A673 (cell line): ENCODE results near the gene TEX26. TPM values are rescaled to one million over a fixed set of nuclear protein-coding genes. Genes with fewer than 3 reads are reported as not detected.

Experiments used
- BruUV-seq: library from RNA; stranded (reverse); fragments of 400-500 nt; replicated peaks from 2 replicates; lab custom pipeline; 2021; lab: Mats Ljungman, UMichigan
- CTCF ChIA-PET: fragments of 300-600 bp; sonication (Branson Sonifier 250); formaldehyde crosslinking; loops from one replicate; lab custom pipeline; 2022; ENCODE audit warnings: antibody characterized with exemption; lab: Charles Lee
- POLR2A ChIA-PET: fragments of 300-600 bp; sonication (Branson Sonifier 250); formaldehyde crosslinking; loops from one replicate; lab custom pipeline; 2022; ENCODE audit warnings: antibody characterized with exemption; ENCODE audit not compliant: low non-redundant PET; lab: Charles Lee
- DNase-seq: peaks from one replicate; pipeline ENCODE4 v3.0.0-alpha.2; 2015; ENCODE audit warnings: low spot score
- H3K27ac ChIP-seq: fragments of 200-600 bp; sonication (generic); 2 replicates; pipeline ENCODE4 v1.5.1; 2016; ENCODE audit warnings: mixed run types, low read depth, mild to moderate bottlenecking, mixed read lengths, antibody characterized with exemption, low read length; ENCODE audit not compliant: poor library complexity, severe bottlenecking
- H3K27me3 ChIP-seq: fragments of 200-600 bp; sonication (generic); replicated peaks from 2 replicates; pipeline ENCODE4 v1.6.1; 2017; ENCODE audit warnings: mixed run types, low read depth, mild to moderate bottlenecking, mixed read lengths, antibody characterized with exemption, low read length; ENCODE audit not compliant: insufficient read depth, poor library complexity
- H3K36me3 ChIP-seq: fragments of 200-600 bp; sonication (generic); 2 replicates; pipeline ENCODE4 v1.6.1; 2016; ENCODE audit warnings: mixed run types, mild to moderate bottlenecking, mixed read lengths, antibody characterized with exemption, low read length; ENCODE audit not compliant: insufficient read depth, poor library complexity, severe bottlenecking
- H3K4me1 ChIP-seq: fragments of 200-600 bp; sonication (generic); 2 replicates; pipeline ENCODE4 v1.6.1; 2017; ENCODE audit warnings: mixed run types, mild to moderate bottlenecking, mixed read lengths, antibody characterized with exemption, low read length; ENCODE audit not compliant: insufficient read depth, poor library complexity, severe bottlenecking
- H3K4me3 ChIP-seq: fragments of 200-600 bp; sonication (generic); 2 replicates; pipeline ENCODE4 v1.5.1; 2016; ENCODE audit warnings: low read depth, mixed run types, mild to moderate bottlenecking, mixed read lengths, low read length; ENCODE audit not compliant: poor library complexity, severe bottlenecking
- H3K9me3 ChIP-seq: fragments of 200-600 bp; sonication (generic); 2 replicates; pipeline ENCODE4 v1.6.1; 2016; ENCODE audit warnings: mixed run types, low read depth, mild to moderate bottlenecking, mixed read lengths, antibody characterized with exemption, low read length; ENCODE audit not compliant: poor library complexity, severe bottlenecking
- CTCF ChIP-seq: fragments of 300-800, 200-600 bp; sonication (generic); conservative IDR thresholded peaks from 2 replicates; pipeline ENCODE4 v1.5.1; 2017; ENCODE audit warnings: low read depth, mild to moderate bottlenecking, antibody characterized with exemption, low read length, moderate library complexity, mixed read lengths
- EZH2 ChIP-seq: fragments of 200-600 bp; sonication (generic); IDR thresholded peaks from 2 replicates; pipeline ENCODE4 v1.6.1; 2017; ENCODE audit warnings: borderline replicate concordance, low read depth, mild to moderate bottlenecking, mixed read lengths, antibody characterized with exemption, low read length; ENCODE audit not compliant: poor library complexity, severe bottlenecking
- intact Hi-C: fragments of 100-400 bp; cut with micrococcal nuclease; formaldehyde crosslinking; loops from one replicate; pipeline ENCODE4 v1.10.0; 2022; ENCODE audit not compliant: unreplicated experiment
- total RNA-seq: library from RNA; stranded (reverse); gene quantifications from 2 replicates; pipeline ENCODE4 v1.2.3, GENCODE V29; 2021

Gene TEX26
- total RNA-seq, 1 experiment from 2014 or later = not detected

DNA sequence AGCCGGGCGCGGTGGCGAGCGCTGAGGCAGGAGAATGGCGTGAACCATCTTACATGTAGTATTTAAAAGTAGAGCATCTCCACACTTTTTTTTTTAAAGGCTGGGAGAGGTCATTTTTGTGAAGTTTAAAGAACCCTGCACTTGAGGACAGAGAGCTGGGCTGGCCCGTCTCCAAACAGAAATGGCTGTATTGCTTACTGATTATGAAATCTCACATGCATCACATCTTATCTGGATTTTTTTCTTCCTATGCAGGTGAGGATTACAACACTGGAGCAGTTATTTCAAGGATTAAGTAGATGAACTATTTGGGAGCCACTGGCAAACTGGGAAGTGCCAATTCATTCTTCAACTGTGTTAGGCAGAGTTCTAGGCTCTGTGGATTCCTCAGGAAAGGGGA lies 59.5 kb downstream of the TEX26 start:
- Histone ChIP-seq H3K36me3 (no peaks in the 10 kb centered on the region), H3K4me3 (no peak overlapping the region), H3K9me3 (no peaks in the 10 kb centered on the region), H3K27ac (no peak overlapping the region), H3K4me1 (no peaks in the 10 kb centered on the region), H3K27me3 (no peaks in the 10 kb centered on the region)
- CTCF ChIA-PET = no interaction called here
- intact Hi-C loops = no loop called here
- TF ChIP-seq EZH2 (no peak), CTCF (no peak)
- BruUV-seq = no TSS peak
- DNase-seq = no peak
- POLR2A ChIA-PET = no interaction called here

DNA sequence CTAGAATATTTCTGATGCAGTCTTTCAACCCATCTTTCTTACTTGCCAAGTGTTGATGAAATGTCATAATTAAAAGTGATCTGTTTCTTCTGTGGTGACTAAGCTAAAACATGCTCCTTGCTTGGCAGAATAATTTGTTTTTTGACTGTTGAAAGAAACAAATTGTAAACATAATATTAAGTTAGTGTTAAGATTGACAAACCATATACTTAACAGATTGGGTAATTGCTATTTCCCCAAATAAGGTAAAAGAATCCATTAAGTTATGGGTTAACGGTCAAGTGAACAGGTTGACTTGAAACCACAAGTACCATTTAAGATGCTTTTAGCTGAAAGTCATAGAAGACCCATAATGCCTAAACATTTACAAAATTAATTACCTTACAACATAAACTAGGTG lies 62.9 kb downstream of the TEX26 start:
- TF ChIP-seq CTCF (no peak), EZH2 (no peak)
- intact Hi-C loops = no loop called here
- no peak overlapping the region for H3K27ac ChIP-seq
- no TSS peak for BruUV-seq
- H3K9me3 ChIP-seq = no peaks in the 10 kb centered on the region
- no peak overlapping the region for H3K4me3 ChIP-seq
- H3K27me3 ChIP-seq = no peaks in the 10 kb centered on the region
- no peaks in the 10 kb centered on the region for H3K36me3 ChIP-seq
- CTCF ChIA-PET = no interaction called here
- POLR2A ChIA-PET = interaction anchor here (0.7 kb wide), 1 partner anchor 51 kb away, joined by 3 read pairs; no protein-coding TSS in a partner anchor
- peaks cover 4% of the 10 kb centered on the region for H3K4me1 ChIP-seq
- DNase-seq = no peak

DNA sequence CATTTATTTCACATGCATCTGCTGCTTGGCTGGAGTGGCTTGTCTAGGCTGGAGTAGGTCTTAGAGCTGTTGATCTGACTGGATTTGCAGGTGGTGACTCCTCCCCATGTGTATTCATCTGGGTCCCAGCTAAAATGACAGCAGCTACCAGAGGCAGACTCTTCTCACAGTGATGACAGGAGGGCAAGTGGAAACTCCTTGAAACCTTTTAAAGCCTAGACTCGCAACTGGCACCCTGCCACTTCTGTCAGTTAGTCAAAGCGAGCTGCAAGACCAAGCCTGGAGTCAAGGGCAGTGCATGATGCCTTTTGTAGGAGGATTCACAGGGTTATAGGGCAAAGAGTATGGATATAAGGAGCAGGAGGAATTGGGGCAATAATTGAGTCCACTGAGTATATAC lies 65.2 kb downstream of the TEX26 start:
- intact Hi-C loops = no loop called here
- Histone ChIP-seq H3K36me3 (peaks cover 4% of the 10 kb centered on the region), H3K27ac (no peak overlapping the region), H3K27me3 (no peaks in the 10 kb centered on the region), H3K9me3 (no peaks in the 10 kb centered on the region), H3K4me3 (no peak overlapping the region), H3K4me1 (peaks cover 4% of the 10 kb centered on the region)
- ChIA-PET CTCF (no interaction called here), POLR2A (interaction anchor here (0.6 to 1.0 kb wide), 2 partner anchors 11 to 14 kb away, joined by 3 read pairs; no protein-coding TSS in a partner anchor)
- DNase-seq = no peak
- BruUV-seq = no TSS peak
- no peak for TF ChIP-seq CTCF
- TF ChIP-seq EZH2 = no peak
